AG09309 (cell line): ENCODE measurements around the gene RBM38.
"Not testable (repeated sequence)": the region's sequence is repeated elsewhere in the genome, so short reads cannot be mapped to it uniquely, and the experiment has no call there.

ENCODE experiments used
- DNase-seq: peaks from one replicate; pipeline ENCODE4 v3.0.0-alpha.2; 2010; ENCODE audit warnings: low read depth
- H3K4me3 ChIP-seq: 2 replicates; pipeline ENCODE4 v1.5.1; 2011; ENCODE audit warnings: mild to moderate bottlenecking, low read depth, low read length, moderate library complexity; ENCODE audit not compliant: control insufficient read depth
- TF ChIP-seq, protein P1 (sequence below): IDR thresholded peaks from 2 replicates; pipeline ENCODE4 v1.5.1; 2011; ENCODE audit warnings: mild to moderate bottlenecking, low read depth, low read length, inconsistent platforms; ENCODE audit not compliant: insufficient read depth, control insufficient read depth; ENCODE audit errors: missing control alignments

RBM38 gene

DNA sequence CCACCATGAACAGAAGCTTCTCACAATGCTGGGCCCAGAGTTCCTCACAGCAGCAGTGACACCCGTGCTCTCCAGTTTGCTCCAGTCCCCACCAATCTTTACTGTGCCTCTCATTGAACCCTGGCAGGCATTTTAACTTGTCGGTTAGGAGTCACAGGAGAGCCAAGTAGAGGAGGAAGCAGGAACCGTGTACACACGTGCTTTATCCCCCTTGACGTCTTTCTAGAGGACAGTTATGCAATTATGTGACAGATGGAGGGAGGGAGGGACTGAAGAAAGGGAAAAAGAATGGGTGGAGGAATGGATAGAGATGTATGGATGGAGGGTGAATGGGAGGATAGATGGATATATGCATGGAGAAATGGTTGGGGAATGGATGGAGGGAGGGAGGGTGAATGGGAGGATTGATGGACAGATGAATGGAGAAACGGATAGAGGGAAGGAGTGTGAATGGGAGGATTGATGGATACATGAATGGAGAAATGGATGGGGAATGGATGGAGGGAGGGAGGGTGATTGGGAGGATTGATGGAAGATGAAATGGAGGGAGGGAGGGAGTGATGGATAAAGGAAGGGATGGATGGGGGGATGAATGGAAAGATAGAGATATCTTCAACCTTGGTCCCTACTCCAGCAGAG lies 26.0 kb downstream of the RBM38 start:
- no peak overlapping the region for H3K4me3 ChIP-seq
- no peak for DNase-seq
- TF ChIP-seq, protein P1, sequence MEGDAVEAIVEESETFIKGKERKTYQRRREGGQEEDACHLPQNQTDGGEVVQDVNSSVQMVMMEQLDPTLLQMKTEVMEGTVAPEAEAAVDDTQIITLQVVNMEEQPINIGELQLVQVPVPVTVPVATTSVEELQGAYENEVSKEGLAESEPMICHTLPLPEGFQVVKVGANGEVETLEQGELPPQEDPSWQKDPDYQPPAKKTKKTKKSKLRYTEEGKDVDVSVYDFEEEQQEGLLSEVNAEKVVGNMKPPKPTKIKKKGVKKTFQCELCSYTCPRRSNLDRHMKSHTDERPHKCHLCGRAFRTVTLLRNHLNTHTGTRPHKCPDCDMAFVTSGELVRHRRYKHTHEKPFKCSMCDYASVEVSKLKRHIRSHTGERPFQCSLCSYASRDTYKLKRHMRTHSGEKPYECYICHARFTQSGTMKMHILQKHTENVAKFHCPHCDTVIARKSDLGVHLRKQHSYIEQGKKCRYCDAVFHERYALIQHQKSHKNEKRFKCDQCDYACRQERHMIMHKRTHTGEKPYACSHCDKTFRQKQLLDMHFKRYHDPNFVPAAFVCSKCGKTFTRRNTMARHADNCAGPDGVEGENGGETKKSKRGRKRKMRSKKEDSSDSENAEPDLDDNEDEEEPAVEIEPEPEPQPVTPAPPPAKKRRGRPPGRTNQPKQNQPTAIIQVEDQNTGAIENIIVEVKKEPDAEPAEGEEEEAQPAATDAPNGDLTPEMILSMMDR, result no peak

DNA sequence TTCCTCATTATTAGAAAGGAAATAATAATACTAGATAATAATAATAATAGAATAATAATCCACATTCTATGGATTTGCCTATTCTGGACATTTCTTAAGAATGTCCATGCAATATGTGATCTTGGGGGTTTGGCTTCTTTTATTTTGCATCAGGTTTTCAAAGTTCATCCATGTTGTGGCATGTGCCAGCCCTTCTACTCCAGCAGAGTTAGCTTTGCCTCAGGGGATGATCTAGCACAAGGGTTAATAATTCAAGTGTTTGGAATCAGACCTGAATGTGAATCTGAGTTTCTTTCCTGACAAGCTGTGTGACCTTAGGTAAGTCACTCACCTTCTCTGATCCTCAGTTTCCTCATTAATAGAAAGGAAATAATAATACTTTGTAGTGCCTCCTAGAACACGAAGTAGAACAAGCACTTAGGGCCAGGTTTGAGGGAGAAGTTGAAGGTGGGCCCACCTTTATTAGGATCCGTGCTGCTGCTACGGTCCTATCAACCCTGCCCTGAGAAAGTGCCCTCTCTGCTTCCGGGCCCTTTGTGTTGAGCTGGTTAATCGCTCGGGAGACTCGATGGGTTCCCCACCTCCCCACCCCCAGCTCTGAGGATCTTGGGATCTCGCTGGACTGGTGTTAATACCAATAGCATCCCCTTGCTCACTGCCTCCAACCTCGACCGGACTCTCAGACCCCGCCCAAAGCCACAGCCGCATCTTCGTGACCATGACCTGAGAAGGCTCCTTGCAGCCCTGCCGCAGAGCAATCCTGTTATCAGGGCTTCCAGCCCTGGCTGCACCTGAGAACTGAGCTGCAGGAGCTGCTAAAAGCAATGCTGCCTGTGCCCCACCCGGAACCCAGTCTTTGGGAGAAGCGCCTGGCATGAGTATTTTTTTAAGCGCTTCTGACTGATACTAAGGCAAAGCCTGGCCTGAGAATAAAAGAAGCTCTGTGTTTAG lies 26.9 kb downstream of the RBM38 start:
- DNase-seq, result no peak
- no peak overlapping the region for H3K4me3 ChIP-seq
- TF ChIP-seq, protein P1, result no peak

DNA sequence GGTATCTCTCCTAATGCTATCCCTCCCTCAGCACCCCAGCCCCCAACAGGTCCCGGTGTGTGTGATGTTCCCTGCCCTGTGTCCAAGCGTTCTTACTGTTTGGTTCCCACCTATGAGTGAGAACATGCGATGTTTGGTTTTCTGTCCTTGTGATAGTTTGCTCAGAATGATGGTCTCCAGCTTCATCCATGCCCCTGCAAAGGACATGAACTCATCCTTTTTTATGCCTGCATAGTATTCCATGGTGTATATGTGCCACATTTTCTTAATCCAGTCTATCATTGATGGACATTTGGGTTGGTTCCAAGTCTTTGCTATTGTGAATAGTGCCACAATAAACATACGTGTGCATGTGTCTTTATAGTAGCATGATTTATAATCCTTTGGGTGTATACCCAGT lies 28.3 kb downstream of the RBM38 start:
- DNase-seq, H3K4me3 ChIP-seq: not testable (repeated sequence)

DNA sequence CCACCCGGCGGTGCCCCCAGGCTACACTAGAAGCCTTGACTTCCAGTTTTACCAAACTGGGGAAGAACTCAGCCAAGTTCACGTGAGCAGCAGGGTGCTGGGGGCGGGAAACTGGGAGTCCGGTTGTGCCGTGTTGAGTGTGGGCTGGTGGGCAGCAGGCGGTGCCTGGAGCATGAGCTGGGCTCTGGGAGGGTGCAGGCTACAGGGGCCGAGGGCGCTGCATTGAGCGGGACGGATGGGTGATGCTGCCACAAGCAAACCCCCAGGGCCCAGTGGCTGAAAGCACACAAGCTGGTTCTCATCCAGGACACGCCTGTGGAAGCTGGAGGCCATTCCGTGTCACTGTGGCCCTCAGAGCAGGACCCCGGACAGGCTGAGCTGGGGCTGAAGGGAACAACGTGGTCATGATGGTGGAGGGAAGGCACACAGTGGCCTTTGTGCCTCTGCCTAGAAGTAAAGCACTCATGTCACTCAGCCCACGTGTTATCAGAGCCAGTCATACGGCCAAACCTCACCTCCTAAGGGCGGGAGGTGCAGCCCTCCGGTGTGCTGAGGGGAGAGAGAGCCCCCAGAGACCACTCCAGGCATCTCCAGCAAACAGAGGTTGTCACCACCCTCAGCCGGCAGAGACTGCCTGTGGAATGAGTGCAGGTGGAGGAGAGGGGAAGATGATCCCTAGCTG lies 29.5 kb downstream of the RBM38 start:
- H3K4me3 ChIP-seq, result no peak overlapping the region
- no peak for DNase-seq
- TF ChIP-seq, protein P1, result no peak

DNA sequence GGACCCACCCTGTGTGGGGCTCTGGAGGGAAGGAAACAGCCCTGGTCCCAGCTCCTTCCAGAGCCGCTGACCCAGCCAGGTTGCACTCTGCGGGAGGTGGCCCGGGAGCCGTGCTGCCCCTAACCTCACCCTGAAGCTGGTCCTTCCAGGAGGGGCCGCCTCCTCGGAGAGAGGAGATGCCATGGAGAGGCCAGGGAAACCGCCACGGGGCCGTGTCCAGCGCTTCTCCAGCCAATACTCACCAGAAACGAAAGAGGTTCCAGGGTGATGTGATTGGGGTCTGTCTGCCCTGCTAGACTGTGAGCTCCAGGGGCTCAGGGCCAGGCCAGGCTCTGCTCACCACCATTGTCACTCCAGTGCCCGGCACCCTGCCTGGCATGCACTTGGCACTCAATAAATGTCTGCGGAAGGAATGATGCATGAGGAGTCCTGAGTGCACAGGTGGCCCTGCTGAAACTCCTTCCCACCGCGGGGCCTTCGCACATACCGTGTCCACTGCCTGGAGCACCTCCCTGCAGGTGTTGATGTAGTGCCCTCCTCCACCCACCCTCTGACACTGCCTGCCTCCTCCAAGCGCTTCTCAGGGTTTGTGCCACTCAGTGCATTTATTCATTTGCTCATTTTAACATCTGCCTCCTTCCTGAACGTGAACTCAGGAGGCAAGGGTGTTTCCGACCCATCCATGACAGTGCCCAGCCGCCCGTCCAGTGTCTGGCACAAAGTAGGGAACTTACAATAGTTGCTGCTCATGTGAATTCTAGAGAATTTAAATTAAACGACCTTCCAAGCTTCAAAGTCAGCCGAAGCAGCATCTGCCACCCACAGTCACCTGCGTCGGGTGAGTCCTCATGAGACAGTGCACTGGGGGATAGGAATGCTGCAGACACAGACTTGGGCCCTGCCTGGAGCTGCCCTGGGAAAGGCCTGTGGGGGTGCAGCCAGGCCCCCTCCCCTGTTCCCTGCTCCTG lies 30.3 kb downstream of the RBM38 start:
- TF ChIP-seq, protein P1, result no peak
- no peak for DNase-seq

DNA sequence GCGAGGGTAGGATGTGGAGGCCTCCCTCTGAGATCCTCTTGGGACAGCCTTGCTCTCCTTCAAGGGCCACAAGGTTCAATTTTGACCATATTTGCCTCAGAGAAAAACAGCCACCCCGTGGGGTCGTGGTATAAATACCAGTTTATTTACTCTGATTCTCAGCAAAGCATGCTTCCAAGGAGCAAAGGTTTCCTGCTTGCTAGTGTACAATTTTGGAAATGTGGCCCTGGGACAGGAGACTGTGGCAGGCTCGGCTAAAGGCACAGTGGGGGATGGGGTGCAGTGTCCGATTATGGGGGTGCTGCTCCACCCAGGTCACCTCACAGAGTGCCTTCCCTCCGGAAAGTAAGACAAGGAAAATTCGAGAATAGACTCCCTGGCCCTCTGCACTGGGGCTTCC lies 31.1 kb downstream of the RBM38 start:
- DNase-seq, result no peak
- TF ChIP-seq, protein P1, result no peak
- H3K4me3 ChIP-seq, result no peak overlapping the region

More for the DNA sequence above, 30.3 kb downstream of the RBM38 start:
- no peak overlapping the region for H3K4me3 ChIP-seq
